OCI-LY3 (cell line): ENCODE measurements around the gene SERPINE2.

ENCODE experiments used
- CTCF ChIP-seq: fragments of 200-600, 300-600 bp; sonication (generic); IDR thresholded peaks from 2 replicates; pipeline ENCODE4 v1.5.1; 2014; ENCODE audit warnings: antibody characterized with exemption, low read length, low read depth
- EZH2phosphoT487 ChIP-seq: fragments of 200-600 bp; shearing (Covaris generic); IDR thresholded peaks from 2 replicates; pipeline ENCODE4 v1.6.1; 2018; ENCODE audit warnings: antibody characterized with exemption, mixed run types, low read depth

GRCh38 chr2:224077773-224078507 is 38.9 kb upstream of the SERPINE2 start:
- TF ChIP-seq CTCF (no peak), EZH2phosphoT487 (no peak)
